Kidney (tissue), 14 donors: Measurements from ENCODE around the gene TBX1. TPM values are rescaled to one million over a fixed set of nuclear protein-coding genes. Genes with fewer than 3 reads are reported as not detected.

Experiments
- DNase-seq, 5 donors: peaks; one replicate each; pipeline ENCODE4 v3.0.0-alpha.2; 2013 to 2020
- FAIRE-seq: peaks from 2 replicates; lab custom pipeline; 2012; peaks lifted over from hg19 to GRCh38; lab: Jason Lieb, UNC
- H3K27ac ChIP-seq, 2 donors: one replicate each; pipeline ENCODE4 v1.7.0; 2013; ENCODE audit warnings: low read depth in 2 of 2, low read length in 2 of 2, inconsistent platforms in 1 of 2
- H3K27me3 ChIP-seq: one replicate; pipeline ENCODE4 v1.7.1; 2013; ENCODE audit warnings: low read length, inconsistent platforms; ENCODE audit not compliant: control insufficient read depth, insufficient read depth
- H3K36me3 ChIP-seq, 3 donors: one replicate each; pipeline versions ENCODE4 v1.7.0 to v1.7.1; 2013; ENCODE audit warnings: low read length in 3 of 3, control low read depth in 1 of 3, inconsistent platforms in 1 of 3; ENCODE audit not compliant: insufficient read depth in 3 of 3, control insufficient read depth in 2 of 3
- H3K4me1 ChIP-seq, 3 donors: one replicate each; pipeline versions ENCODE4 v1.7.0 to v1.7.1; 2013; ENCODE audit warnings: low read length in 3 of 3, inconsistent platforms in 1 of 3, low read depth in 1 of 3; ENCODE audit not compliant: control insufficient read depth in 2 of 3, insufficient read depth in 2 of 3
- H3K4me3 ChIP-seq, 3 donors: one replicate each; pipeline versions ENCODE4 v1.7.0 to v1.8.1; 2013; ENCODE audit warnings: low read length in 3 of 3, control low read depth in 1 of 3, inconsistent platforms in 1 of 3
- H3K9ac ChIP-seq, 3 donors: one replicate each; pipeline versions ENCODE4 v1.7.0 to v1.7.1; 2013; ENCODE audit warnings: low read length in 3 of 3, control low read depth in 1 of 3, inconsistent platforms in 1 of 3
- H3K9me3 ChIP-seq, 3 donors: one replicate each; pipeline versions ENCODE4 v1.7.0 to v1.7.1; 2013; ENCODE audit warnings: low read length in 3 of 3, control low read depth in 1 of 3, inconsistent platforms in 1 of 3; ENCODE audit not compliant: control insufficient read depth in 2 of 3, insufficient read depth in 1 of 3
- intact Hi-C: fragments of 100-400 bp; cut with DNase I; formaldehyde crosslinking; loops from one replicate; pipeline ENCODE4 v1.11.1; 2022
- polyA plus RNA-seq: library from polyadenylated mRNA; stranded (reverse); fragments of 350-450 nt; fragmentation: Illumina TruSeq; extraction: RNeasy Lipid Tissue Mini Kit (QIAGEN cat#74804); gene quantifications from one replicate; pipeline ENCODE4 v1.2.3, GENCODE V29; 2014; ENCODE audit warnings: low read depth, low replicate concordance; ENCODE audit not compliant: insufficient read depth
- total RNA-seq: library from RNA; stranded (reverse); fragmentation: NEBNext Ultra II Directional; extraction: Animal tissue kit (Norgen Biotek cat#: 25700); gene quantifications from one replicate; pipeline ENCODE4 v1.2.1, GENCODE V29; 2021
- TF ChIP-seq, protein P1 (sequence below): IDR thresholded peaks from 3 replicates; pipeline ENCODE4 v1.5.1; 2012; ENCODE audit warnings: mild to moderate bottlenecking, moderate library complexity, borderline replicate concordance; ENCODE audit not compliant: insufficient read depth; ENCODE audit errors: extremely low read depth
- donor health status: control.
- donor health status: control.
- donor health status: control.
- donor health status: control.
- donor health status: control.
- donor health status: DM: yes; HTN: yes; CAD: no.
- donor health status: Normal renal cell carcinoma (clear cell type).

The TBX1 gene
- total and polyA plus RNA-seq, 2 donors from 2014 or later = 0.45 to 5.5 TPM

DNA sequence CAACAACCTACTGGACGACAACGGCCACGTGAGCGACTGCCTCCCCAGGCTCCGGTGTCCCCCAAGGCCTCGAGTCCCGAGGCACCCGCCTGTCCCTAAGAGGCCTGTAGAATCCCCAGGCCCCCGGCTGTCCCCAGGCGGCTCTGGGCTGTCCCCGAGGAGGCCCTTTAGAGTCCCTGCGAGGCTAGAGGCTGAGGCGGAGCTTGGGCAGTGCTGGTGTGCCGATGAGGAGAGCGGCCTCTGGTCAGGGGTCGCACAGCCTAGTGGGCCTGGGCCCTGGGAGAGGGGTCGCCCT, 3.7 kb downstream of the TBX1 start:
- FAIRE-seq (no peak), DNase-seq (no peak)
- no peak overlapping the region for H3K9ac ChIP-seq
- TF ChIP-seq, protein P1, sequence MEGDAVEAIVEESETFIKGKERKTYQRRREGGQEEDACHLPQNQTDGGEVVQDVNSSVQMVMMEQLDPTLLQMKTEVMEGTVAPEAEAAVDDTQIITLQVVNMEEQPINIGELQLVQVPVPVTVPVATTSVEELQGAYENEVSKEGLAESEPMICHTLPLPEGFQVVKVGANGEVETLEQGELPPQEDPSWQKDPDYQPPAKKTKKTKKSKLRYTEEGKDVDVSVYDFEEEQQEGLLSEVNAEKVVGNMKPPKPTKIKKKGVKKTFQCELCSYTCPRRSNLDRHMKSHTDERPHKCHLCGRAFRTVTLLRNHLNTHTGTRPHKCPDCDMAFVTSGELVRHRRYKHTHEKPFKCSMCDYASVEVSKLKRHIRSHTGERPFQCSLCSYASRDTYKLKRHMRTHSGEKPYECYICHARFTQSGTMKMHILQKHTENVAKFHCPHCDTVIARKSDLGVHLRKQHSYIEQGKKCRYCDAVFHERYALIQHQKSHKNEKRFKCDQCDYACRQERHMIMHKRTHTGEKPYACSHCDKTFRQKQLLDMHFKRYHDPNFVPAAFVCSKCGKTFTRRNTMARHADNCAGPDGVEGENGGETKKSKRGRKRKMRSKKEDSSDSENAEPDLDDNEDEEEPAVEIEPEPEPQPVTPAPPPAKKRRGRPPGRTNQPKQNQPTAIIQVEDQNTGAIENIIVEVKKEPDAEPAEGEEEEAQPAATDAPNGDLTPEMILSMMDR = no peak
- no peaks in the 10 kb centered on the region for H3K36me3 ChIP-seq
- H3K4me1 ChIP-seq = peaks cover 0 to 3% (median 0%) of the 10 kb centered on the region in 3 donors
- H3K4me3 ChIP-seq = no peak overlapping the region
- peaks cover 59% of the 10 kb centered on the region for H3K27me3 ChIP-seq
- intact Hi-C loops = no loop called here
- H3K9me3 ChIP-seq = no peaks in the 10 kb centered on the region
- H3K27ac ChIP-seq = no peak overlapping the region

DNA sequence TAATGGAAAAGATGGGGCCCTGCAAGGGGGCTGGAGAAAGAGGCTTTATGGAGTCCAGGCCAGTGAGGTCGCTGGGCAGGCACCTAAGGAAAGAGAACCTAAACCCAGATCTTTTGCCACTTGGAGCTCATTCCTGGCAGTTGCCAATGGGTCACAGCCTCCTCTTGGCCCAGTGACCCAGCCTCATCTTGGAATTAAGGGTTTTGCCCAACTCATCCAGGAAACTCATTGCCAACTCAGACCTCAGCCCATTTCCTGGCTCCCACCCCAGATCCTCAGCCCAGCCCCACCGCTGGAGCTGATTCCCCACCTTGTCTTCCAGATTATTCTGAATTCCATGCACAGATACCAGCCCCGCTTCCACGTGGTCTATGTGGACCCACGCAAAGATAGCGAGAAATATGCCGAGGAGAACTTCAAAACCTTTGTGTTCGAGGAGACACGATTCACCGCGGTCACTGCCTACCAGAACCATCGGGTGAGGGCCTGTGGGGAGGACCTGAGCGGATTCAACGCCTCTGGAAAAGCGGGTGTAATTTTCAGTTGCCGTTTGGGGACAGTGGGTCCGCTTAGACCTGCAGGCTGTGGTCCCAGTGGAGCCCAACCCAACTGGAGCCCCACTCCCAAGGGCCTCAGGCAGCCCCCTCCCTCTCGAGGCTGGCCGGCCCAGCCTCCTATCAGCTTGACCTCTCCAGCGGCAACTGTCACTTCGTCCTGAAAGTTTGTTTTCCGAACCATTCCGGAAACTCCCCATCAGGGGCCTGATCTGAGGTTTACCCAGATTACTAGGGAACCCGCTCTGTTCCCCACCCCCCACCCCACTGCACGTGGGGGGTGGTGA, 4.3 kb downstream of the TBX1 start:
- TF ChIP-seq, protein P1 = no peak
- FAIRE-seq (no peak), DNase-seq (no peak)
- Histone ChIP-seq H3K9ac (no peak overlapping the region), H3K9me3 (no peaks in the 10 kb centered on the region), H3K4me3 (no peak overlapping the region), H3K36me3 (no peaks in the 10 kb centered on the region), H3K27ac (no peak overlapping the region), H3K27me3 (peaks cover 57% of the 10 kb centered on the region), H3K4me1 (peaks cover 0 to 3% (median 0%) of the 10 kb centered on the region in 3 donors)
- intact Hi-C loops = no loop called here

DNA sequence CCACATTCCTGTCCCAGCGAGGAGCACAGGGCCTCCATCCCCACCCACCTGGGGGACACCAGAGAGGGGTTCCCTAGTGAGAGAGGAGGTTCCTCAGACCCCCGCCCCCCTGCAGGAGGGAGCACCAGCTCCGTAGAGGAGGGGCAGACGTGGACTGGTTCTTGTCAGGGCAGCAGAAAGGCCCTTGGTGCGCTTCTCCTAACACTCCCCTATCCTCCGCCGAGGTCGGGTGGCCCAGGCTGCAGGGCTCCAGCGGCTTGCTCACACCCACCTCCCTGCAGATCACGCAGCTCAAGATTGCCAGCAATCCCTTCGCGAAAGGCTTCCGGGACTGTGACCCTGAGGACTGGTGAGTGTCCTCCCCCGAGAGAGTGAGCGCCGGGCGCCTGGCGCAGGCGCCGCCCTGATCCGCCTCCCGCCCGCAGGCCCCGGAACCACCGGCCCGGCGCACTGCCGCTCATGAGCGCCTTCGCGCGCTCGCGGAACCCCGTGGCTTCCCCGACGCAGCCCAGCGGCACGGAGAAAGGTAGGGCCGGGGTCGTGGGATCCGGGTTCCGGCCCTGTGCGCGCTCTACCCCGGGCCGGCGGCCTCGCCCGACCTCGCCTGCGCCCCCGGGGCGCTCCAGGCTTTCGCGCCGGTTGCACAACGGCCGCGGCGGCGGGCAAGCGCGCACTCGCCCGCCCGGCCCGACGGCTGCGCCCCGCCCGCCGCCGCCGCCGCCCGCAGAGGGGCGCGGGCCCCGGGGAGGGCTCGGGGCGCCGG, 5.1 kb downstream of the TBX1 start:
- Histone ChIP-seq H3K27ac (no peak overlapping the region), H3K27me3 (peaks cover 56% of the 10 kb centered on the region), H3K4me3 (no peak overlapping the region), H3K9ac (no peak overlapping the region), H3K4me1 (peaks cover 0 to 3% (median 0%) of the 10 kb centered on the region in 3 donors), H3K36me3 (no peaks in the 10 kb centered on the region), H3K9me3 (no peaks in the 10 kb centered on the region)
- intact Hi-C loops = no loop called here
- no peak for FAIRE-seq
- DNase-seq = no peak
- TF ChIP-seq, protein P1 = no peak
